ENCODE measurements around the gene JARID2. TPM values are rescaled to one million over a fixed set of nuclear protein-coding genes. Genes with fewer than 3 reads are reported as not detected.

The JARID2 gene
- total RNA-seq, 2 donors from 2014 or later = 8.3 to 12.8 TPM

GRCh38 chr6:15562977-15563376 lies 317.1 kb downstream of the JARID2 start:
- H3K4me3 ChIP-seq = no peak overlapping the region
- no peak for TF ChIP-seq CTCF (IDR thresholded peaks at IDR 0.05)
- ATAC-seq (ENCODE audit: insufficient number of reproducible peaks, low FRiP score, low read depth) = no peak

GRCh38 chr6:15569035-15569995 lies 323.4 kb downstream of the JARID2 start:
- no peak for DNase-seq (ENCODE audit: low spot score)
- no peaks in the 10 kb centered on the region for H3K27me3 ChIP-seq (replicated peaks; ENCODE audit: insufficient read depth)
- H3K4me1 ChIP-seq (ENCODE audit: control insufficient read depth in 1 of 2, low read depth in 2 of 2) = no peaks in the 10 kb centered on the region
- H3K27ac ChIP-seq = no peak overlapping the region
- H3K36me3 ChIP-seq = no peaks in the 10 kb centered on the region
- H3K4me3 ChIP-seq = no peak overlapping the region
- H3K9me3 ChIP-seq = no peaks in the 10 kb centered on the region
- no peak for TF ChIP-seq CTCF (IDR thresholded peaks at IDR 0.05)
- no peak for ATAC-seq (ENCODE audit: insufficient number of reproducible peaks, low FRiP score, low read depth)

More at GRCh38 chr6:15562977-15563376, 317.1 kb downstream of the JARID2 start:
- H3K27me3 ChIP-seq (replicated peaks; ENCODE audit: insufficient read depth) = no peaks in the 10 kb centered on the region
- H3K27ac ChIP-seq = no peak overlapping the region
- no peak for DNase-seq (ENCODE audit: low spot score)
- H3K9me3 ChIP-seq = no peaks in the 10 kb centered on the region
- no peaks in the 10 kb centered on the region for H3K36me3 ChIP-seq
- peaks cover 0 to 10% of the 10 kb centered on the region in 2 donors for H3K4me1 ChIP-seq (ENCODE audit: control insufficient read depth in 1 of 2, low read depth in 2 of 2)

- TF ChIP-seq CTCF (IDR thresholded peaks at IDR 0.05) = no peak
- no peaks in the 10 kb centered on the region for H3K9me3 ChIP-seq
- no peaks in the 10 kb centered on the region for H3K27me3 ChIP-seq (replicated peaks; ENCODE audit: insufficient read depth)
- DNase-seq (ENCODE audit: low spot score) (no peak), ATAC-seq (ENCODE audit: insufficient number of reproducible peaks, low FRiP score, low read depth) (no peak)
- no peak overlapping the region for H3K4me3 ChIP-seq
- H3K4me1 ChIP-seq (ENCODE audit: control insufficient read depth in 1 of 2, low read depth in 2 of 2) = no peaks in the 10 kb centered on the region
- H3K36me3 ChIP-seq = no peaks in the 10 kb centered on the region
- H3K27ac ChIP-seq = no peak overlapping the region
Observed at GRCh38 chr6:15570171-15570570, 324.3 kb downstream of the JARID2 start.

All from thoracic aorta (tissue), 2 donors.